Parathyroid adenoma (tissue), 2 donors: ENCODE data around the gene CNBD2.

Experiments used
- H2AFZ ChIP-seq: fragments of 300-600 bp; sonication (generic); one replicate; pipeline ENCODE4 v1.7.0; 2017; ENCODE audit warnings: antibody characterized with exemption, mild to moderate bottlenecking
- H3K27ac ChIP-seq: fragments of 300-600 bp; sonication (generic); one replicate; pipeline ENCODE4 v1.7.0; 2017
- H3K27me3 ChIP-seq: fragments of 300-600 bp; sonication (generic); one replicate; pipeline ENCODE4 v1.7.0; 2017; ENCODE audit warnings: low read length; ENCODE audit not compliant: control insufficient read depth, insufficient read depth
- H3K36me3 ChIP-seq: fragments of 300-600 bp; sonication (generic); one replicate; pipeline ENCODE4 v1.7.0; 2017; ENCODE audit warnings: low read length; ENCODE audit not compliant: control insufficient read depth, insufficient read depth
- H3K4me1 ChIP-seq: fragments of 300-600 bp; sonication (generic); one replicate; pipeline ENCODE4 v1.7.0; 2017; ENCODE audit warnings: control low read depth
- H3K4me2 ChIP-seq: fragments of 300-600 bp; sonication (generic); one replicate; pipeline ENCODE4 v1.7.0; 2017; ENCODE audit warnings: low read length
- H3K4me3 ChIP-seq: fragments of 300-600 bp; sonication (generic); one replicate; pipeline ENCODE4 v1.7.0; 2017; ENCODE audit warnings: low read depth, low read length
- H3K79me2 ChIP-seq: fragments of 300-600 bp; sonication (generic); one replicate; pipeline ENCODE4 v1.7.0; 2017; ENCODE audit warnings: control low read depth
- H3K9ac ChIP-seq: fragments of 300-600 bp; sonication (generic); one replicate; pipeline ENCODE4 v1.7.0; 2017; ENCODE audit warnings: mild to moderate bottlenecking
- H3K9me3 ChIP-seq: fragments of 300-600 bp; sonication (generic); one replicate; pipeline ENCODE4 v1.7.0; 2017; ENCODE audit warnings: low read length; ENCODE audit not compliant: control insufficient read depth
- CTCF ChIP-seq: fragments of 300-600 bp; sonication (generic); IDR thresholded peaks from one replicate; pipeline ENCODE4 v1.7.0; 2017; ENCODE audit warnings: antibody characterized with exemption, mild to moderate bottlenecking
- donor health status: primary hyperparathyroidism.

CNBD2 gene

DNA sequence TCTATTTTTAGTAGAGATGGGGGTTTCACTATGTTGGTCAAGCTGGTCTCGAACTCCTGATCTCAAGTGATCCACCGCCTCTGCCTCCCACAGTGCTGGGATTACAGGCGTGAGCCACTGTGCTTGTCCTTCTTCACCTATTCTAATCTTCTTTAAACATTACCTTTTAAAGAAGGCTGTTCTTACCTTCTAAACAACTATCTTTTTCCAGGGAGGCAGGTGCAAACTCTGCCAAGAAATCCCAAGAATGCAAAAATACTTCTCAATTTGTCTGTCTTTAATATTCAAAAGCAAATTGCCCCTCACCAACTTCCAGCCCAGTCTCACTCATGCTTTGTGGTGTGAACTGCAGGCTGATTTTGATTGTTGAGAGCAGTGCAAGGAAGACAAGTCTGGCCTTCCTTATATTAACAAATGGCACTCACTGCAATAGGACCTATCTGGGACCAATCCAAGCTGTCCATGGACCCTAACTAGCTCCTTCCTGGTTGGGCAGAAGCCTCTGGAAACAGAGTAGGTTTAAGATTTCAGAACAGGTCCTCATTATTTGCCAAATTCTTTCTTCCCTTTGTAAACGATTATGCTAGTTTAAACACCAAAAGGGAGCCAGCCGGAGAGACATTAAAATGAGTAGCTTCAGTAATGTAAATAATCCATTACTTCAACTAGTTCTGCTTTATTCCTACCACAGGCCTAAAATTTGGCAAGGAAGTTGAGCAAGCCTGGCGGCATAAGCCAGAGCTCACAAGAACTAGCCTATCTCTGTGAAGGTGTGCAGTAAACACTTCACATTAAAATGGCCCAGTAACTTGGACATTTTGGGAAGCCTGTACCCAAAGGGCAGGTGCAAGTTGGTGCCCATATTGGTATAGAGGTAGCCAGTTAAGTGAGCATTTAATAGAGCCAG, 15.7 kb upstream of the CNBD2 start:
- no peak overlapping the region for H2AFZ ChIP-seq
- peaks cover 10% of the 10 kb centered on the region for H3K4me1 ChIP-seq
- H3K4me3 ChIP-seq = peak overlapping the region; percentile 94
- no peaks in the 10 kb centered on the region for H3K36me3 ChIP-seq
- TF ChIP-seq CTCF = no peak
- peak overlapping the region; percentile 98 for H3K27ac ChIP-seq
- H3K4me2 ChIP-seq = peak overlapping the region; percentile 94
- peak overlapping the region; percentile 87 for H3K9ac ChIP-seq
- no peaks in the 10 kb centered on the region for H3K9me3 ChIP-seq
- no peaks in the 10 kb centered on the region for H3K79me2 ChIP-seq
- no peaks in the 10 kb centered on the region for H3K27me3 ChIP-seq

GRCh38 chr20:35953387-35954199, 14.8 kb upstream of the CNBD2 start:
- Histone ChIP-seq H3K9me3 (no peaks in the 10 kb centered on the region), H3K4me1 (peaks cover 10% of the 10 kb centered on the region), H3K27ac (peak overlapping the region; percentile 98), H3K4me2 (peak overlapping the region; percentile 94), H3K27me3 (no peaks in the 10 kb centered on the region), H3K79me2 (no peaks in the 10 kb centered on the region), H2AFZ (peak overlapping the region; percentile 92), H3K36me3 (no peaks in the 10 kb centered on the region), H3K4me3 (peak overlapping the region; percentile 94), H3K9ac (peak overlapping the region; percentile 87)
- no peak for TF ChIP-seq CTCF

DNA sequence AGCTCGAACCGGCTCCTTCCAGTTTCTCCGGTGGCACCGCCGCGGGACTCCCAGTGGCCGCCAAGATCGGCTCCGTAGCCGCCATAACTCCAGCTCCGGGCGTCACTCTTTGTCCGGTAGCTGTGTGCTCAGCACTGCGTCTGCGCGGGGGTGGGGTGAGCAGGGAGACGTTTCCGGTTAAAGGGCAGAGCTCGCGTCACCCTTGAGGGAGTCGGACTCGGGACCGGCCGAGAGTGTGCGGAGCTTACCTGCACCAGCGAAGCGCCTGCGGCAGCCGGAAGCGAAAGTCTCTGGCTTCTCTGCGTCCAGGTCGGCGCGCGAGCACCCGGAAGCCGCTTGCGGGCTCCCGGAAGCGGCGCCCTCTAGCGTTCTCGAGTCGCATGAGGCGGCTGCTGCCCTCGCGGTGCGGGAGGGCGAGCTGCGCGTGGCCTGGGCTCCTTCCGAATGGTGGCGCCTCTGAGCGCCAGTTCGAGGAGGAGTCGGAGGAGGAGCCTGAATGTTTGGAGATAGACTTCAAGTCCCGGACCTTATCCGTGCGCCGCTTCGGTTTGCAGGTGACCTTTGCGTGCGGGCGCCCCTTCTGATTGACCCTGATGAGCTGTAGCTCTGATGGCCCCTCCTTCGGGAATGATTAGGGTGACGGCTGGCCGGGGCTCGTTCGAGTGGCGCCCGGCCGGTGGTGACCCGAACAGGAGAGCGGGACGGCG, 14.0 kb upstream of the CNBD2 start, which contains the start of gene SCAND1:
SCAND1 (minus strand) TSS at position 303 of the 707 bp plus-strand sequence; CDS start at position 85, 218 bp downstream.
- peak within 1 kb of the TSS; percentile 94 for H3K4me2 ChIP-seq
- peak within 1 kb of the TSS; percentile 98 for H3K27ac ChIP-seq
- no peaks in the 10 kb centered on the region for H3K79me2 ChIP-seq
- H3K36me3 ChIP-seq = no peaks in the 10 kb centered on the region
- no peaks in the 10 kb centered on the region for H3K27me3 ChIP-seq
- peak within 1 kb of the TSS; percentile 92 for H2AFZ ChIP-seq
- H3K4me3 ChIP-seq = peak within 1 kb of the TSS; percentile 94
- peaks cover 10% of the 10 kb centered on the region for H3K4me1 ChIP-seq
- peak; percentile 99 for TF ChIP-seq CTCF
- peak within 1 kb of the TSS; percentile 87 for H3K9ac ChIP-seq
- no peaks in the 10 kb centered on the region for H3K9me3 ChIP-seq

DNA sequence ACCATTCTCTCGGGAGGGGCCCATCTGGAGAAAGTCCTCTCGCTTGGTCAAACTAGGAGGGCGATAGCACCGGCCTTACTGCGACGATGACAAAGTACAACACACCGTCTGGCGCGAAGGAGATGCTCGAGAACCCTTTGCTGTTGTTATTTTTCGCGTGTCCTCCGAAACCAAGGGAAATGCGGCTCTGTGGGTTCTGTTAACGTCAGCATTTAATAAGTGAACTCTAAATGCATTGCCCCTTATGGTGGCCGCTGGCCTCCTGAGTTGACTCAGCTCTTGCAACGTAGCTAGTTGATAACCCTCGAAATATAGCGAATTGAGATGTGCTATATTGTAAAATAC, 13.5 kb upstream of the CNBD2 start:
- peak overlapping the region; percentile 92 for H2AFZ ChIP-seq
- peaks cover 10% of the 10 kb centered on the region for H3K4me1 ChIP-seq
- peak overlapping the region; percentile 98 for H3K27ac ChIP-seq
- H3K4me2 ChIP-seq = peak overlapping the region; percentile 94
- peak overlapping the region; percentile 59 for H3K9ac ChIP-seq
- peak overlapping the region; percentile 94 for H3K4me3 ChIP-seq
- H3K27me3 ChIP-seq = no peaks in the 10 kb centered on the region
- H3K79me2 ChIP-seq = no peaks in the 10 kb centered on the region
- no peak for TF ChIP-seq CTCF
- H3K9me3 ChIP-seq = no peaks in the 10 kb centered on the region
- H3K36me3 ChIP-seq = no peaks in the 10 kb centered on the region
